Activated CD8-positive, alpha-beta memory T cell treated with anti-CD3 and anti-CD28 coated beads, Interleukin-2, amount 50 U/mL, for 24 hours (primary cell): Measurements from ENCODE around the gene AKAP6.

Source experiments
- DNase-seq: peaks from one replicate; pipeline ENCODE4 v3.0.0-alpha.2; 2020; ENCODE audit errors: extremely low read depth

The AKAP6 gene

DNA sequence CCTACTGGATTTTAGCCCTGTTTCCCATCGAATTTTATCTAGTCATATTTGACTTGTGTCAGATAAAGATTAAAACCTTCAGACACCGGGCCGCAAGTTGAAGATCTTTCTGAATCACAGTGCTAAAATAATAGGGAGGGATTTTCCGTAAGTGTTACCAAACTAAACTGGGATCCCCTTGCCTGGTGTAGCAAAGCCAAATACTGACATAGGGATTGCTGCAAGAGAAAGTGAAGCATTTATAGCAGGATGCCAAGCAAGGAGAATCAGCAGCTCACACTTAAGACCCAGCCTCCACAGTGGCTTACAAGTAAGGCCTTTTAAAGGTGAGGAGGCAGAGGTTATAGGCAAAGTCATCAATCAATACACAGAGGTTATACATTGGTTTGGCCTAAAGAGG is 147.4 kb downstream of the AKAP6 start:
- DNase-seq = no peak

DNA sequence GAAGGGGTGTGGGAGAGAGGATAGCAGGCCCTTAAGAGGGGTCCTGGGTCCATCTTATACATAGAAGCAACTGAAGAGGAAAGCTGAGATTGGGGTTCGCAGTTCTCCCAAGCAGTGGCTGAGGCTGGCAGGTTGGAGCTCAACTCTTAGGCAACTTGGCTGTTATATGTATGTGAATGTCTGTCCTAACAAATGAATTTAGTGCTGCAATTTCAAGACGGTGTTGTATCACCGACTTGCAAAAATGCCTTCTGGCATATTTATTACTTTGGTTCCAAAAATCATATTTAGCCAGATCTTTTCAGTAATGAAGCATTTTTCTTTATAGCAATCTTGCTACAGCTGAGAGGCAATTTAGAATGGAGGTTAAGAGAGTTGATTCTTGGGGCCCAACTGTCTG is 148.3 kb downstream of the AKAP6 start:
- DNase-seq = no peak

DNA sequence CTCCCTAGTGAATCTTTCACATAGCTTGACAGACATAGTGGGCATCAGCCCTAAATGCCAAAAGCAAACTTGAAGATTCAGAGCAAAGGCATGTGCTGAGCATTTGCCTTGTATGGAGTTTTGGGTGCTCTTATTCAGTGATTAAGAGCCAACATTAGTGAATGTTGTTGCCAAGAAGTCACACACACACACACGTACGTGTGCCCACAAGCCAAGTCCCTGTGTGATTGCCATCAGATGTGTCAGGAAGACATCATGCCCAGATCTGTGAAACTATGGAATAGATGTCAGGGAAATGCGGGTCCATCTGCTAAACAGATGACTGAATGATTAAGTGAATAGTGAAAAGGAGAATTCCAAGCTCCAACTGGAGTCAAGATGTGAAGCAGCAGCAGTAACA is 149.0 kb downstream of the AKAP6 start:
- no peak for DNase-seq

DNA sequence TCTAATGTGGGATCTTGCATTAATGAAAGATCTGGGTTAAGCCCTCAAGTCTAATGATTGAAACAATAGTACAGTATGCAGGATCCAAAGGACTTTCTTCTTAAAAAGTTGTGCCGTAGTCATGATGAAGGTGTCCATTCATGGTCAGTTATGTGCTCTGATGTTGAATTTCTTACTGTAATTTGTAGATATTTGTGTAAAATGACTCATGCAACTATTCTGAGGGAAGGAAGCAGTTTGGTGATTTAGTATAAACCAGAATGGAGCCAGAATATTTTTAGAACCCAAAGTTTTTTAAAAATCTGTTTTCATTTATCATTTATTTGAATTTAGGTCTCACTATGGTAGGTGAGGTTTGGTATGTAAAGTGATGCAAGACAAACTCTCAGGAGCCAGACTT is 151.2 kb downstream of the AKAP6 start:
- no peak for DNase-seq

DNA sequence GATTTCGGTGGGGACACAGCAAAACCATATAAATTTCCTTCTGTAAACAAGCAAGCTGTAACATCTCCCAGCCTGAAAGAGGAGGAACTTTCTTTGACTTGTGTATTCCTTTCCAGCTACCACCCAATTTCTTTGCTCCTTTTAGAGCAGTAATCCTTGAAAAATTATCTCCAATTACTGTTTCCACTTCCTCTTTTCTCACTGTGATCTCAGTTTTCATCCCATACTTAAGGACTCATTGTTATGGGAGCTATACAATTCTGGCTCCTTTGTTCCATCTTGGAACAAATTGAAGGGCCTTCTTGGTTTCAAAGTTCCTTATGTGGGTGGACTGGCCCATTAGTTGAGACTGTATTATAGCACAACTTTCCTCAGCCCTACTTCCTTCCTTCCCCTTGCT is 152.6 kb downstream of the AKAP6 start:
- DNase-seq = no peak

DNA sequence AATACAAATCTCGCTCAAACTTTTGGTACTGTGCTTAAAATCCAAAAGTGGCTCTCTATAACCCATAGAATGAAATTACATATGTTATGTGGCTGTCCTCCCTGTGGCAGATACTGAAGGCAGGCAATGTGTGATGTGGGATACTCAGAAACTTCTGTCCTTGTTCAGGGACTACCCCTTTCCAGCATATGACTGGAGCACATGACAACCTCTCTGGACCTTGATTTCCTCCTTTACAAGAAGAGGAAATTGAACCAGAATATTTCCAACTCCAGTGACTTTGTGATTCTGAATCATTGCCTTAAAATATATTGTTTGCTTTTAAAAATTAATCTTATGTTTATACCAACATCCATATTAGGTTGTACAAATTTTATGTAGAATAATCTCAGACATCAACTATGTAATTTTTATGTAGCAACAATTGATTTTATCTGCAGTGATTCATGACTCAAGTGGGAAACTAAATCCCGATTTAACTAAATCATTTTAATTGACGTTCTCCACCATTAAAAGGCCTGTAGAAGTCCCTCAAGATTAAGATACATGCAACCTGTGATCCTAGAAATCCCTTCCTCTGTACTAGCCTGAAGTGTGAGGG is 162.4 kb downstream of the AKAP6 start:
- no peak for DNase-seq

DNA sequence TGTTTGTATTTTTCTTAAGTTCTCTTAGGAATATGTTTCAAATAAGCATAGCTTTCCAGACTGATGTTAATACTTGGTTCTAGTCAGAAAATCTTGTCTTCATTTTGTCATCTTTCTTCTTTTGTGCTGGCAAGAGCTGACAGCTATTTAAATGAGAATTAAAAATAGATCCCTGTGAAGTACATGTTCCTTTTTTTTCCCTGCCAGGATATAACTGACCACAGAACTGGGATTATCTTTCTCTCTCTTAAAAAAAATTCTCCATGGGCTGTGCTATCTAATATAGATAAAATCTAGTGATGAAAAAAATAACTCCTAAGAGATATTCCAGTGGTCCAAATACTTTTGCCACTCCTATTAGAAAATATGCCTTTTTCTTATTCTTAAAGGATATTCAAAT is 163.4 kb downstream of the AKAP6 start:
- DNase-seq = no peak

DNA sequence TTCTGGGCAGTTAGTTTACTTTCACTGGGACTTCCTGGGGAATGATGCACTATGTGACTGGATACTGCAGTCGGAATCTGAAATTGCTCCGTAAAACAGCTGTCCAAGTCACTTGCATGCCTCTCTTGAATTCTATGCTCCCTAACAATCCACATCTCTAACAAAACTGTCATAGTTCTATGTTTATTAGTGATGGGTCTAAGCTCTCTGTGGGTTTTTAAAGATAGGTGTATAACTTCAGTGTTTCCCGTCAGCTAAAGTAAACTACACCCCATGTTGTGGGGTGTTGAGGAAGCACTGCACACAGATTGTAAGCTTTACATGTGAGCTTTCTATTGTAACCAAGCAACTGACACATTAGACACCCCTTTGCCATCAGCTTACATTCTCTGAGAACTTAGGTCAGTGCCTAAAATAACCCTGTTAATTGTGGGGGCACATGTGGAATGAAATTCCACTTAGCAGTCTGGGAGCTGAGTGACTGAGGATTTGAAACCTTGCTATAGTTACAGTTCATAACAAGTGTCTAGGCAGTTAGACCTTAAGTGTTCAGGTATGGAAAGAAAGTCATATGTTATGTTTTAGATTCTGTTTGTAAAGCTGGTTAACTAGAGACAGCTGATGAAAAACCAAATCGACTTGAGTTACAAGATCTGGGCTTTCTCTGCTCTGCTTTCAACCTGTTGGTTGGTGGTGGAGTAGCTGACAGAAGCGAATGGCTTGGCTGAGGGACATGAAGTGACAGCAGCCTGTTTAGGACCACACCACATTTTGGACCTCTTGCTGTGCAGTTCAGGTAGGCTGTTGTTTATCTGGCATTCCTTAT is 165.7 kb downstream of the AKAP6 start:
- no peak for DNase-seq

DNA sequence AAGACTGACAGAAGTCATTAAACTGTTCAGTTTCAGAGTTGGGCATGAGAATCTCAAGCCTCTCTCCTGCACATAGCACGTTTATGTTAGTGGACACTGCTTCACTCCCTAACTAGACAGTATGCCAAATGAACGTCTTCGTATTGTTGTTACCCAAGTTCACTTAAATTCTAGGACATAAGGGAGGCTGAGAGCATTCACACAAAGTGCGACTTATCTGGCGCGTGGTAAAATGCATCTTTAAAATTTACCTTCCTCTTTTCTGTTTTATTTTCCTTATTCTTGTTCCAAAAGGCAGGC is 166.3 kb downstream of the AKAP6 start:
- DNase-seq = no peak

DNA sequence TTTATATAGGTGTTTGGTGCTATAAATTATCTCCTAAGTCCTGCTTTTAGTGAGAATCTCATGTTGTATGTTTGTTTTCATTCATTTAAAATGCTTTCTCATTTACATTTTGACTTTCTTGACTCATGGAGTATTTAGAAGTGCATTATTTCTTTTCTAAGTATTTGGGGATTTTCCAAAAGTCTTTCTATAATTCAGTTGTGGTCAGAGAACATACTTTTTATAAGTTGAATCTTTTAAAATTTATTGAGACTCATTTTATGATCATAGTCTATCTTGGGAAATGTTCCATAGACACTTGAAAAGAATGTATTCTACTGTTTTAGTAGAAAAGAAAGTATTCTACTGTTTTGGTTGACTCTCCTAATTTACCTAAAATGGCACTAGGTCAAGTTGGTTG is 168.2 kb downstream of the AKAP6 start:
- DNase-seq = no peak

DNA sequence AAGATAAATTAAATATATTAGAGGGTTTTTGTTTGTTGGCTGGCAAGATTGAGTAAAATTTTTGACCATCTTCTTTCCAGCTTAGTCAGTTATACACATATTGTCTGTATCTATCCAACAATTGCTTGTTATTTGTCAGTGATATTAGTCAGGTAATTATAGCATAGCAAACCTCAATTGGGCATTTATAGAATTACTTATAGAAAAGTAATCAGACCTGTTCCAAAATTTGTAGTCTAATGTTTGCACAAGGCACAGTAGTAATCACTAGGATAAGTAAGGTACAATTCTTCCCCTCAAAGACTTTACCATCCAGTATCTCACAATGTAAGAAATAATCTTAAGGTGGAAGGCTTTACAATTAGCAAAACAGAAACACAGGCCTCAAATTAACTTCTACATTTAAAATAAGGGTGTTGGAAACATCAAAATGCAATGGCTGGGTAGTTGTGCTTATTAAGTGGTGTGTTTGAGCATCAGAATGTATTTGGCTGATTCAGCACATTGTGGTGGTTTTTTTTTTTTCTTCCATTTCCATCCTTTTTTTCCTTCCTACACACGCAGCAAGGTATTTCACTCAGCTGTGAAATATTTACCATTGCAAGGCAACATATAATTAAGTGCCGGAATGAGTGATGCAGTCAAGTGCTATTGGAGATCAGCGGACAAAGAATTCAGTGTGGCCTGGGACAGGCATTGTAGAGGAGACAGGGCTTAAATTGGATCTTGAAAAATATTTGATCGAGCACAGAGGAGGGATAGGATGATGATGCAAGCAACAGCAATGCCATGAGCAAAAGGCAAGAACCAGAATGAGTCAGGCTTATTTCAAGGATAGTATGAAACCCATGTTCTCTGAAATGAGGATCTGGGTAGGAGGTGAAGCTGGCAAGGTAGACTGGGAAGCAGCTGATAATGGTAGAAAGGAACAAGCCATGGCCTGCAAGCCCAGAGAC is 178.2 kb downstream of the AKAP6 start:
- no peak for DNase-seq

DNA sequence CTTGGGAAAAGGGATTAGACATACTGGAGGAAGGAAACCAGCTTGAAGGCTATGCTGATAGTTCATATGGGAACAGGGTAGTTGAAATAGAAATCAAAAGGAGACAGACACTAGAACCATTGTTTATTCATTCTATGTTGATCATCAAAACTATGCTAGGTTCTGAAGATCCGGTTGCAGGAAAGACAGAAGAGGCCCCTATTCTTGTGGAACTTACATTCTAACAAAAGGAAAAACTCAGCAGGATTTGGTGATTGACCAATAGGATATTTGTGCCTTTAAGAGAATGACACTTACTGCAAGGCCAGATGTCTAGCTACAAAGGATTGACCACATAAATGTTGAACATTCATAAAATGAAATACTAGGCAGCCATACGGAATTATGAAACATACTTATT is 179.2 kb downstream of the AKAP6 start:
- no peak for DNase-seq

DNA sequence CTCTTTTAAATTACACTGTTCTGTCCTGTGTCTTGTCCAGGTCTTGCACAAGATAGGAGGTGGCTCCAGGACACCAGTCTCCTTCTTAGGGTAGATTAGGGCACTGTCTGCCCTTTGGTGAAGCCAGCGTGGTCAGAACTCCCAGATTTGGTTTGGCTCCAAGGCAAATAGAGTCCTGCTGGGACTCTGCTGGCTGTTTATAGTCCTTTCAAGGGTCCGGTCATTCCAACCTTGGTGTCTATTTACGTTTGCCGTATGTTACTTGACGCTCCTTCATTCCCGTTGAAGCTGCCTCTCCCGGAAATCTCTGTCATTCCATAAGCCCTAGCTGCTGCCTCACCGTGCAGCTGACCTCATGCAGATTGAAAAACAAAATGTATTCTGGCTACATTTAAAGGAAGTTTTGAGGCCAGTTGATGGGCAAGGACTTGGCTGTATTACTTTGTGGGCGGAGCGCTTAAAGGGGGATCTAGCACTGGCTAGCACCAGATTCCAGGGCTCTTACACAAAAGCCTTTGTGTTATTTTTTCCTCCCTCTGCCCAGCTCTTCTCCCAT is 180.6 kb downstream of the AKAP6 start:
- no peak for DNase-seq

DNA sequence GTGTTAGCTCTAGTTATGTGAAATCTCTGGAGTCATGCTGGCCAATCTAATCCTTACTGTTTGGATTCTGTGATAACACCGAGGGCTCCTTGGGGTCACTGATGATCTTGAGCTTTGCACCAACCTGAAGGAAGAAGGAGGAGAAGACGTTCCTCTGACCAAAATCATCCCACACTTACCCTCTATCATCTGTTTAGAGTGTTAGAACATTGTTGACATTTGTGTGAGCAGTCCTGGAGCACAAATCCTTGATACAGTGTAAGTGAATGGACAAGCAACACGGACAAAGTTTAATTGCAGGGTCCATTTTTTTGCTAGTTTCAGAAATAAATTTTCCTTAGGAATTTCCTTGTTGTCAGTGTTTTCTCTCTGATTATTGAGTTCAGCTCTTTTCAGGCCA is 181.7 kb downstream of the AKAP6 start:
- DNase-seq = no peak

DNA sequence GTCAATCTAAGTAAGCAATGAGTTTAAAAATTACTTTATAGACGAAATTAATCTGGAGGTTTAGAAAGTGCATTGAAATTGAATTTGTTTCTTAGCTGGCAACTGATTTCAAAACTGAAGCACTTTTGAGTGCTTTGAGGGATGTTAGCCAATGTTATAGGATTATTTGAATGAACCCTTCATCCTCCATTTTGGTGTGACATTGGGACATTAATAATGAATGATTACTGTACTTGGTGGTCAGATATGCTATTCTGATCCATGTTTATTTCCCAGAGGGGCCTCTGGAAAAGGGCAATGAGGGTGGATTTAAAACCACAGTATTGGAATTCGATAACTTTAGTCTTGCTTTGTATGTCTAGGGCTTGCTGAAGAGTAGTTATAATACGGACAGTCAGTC is 183.2 kb downstream of the AKAP6 start:
- no peak for DNase-seq

DNA sequence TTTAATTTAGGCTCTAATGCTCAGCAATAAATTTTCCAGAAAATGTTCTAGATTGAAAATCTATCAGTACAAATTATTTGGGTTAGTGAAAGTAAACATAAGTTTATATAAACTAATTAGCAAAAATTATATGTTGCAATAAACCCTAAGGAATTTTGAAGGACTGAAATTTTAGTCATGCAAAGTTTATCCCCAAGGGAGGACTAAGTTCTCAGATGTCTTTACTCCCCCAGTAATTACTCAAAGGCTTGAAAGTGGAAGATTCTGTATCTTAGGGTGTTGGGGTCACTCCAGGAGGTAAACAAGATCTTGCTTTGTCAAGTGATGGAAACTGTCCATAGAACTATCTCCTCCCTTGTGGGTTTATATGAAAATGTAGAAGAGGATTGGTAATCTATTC is 183.7 kb downstream of the AKAP6 start:
- no peak for DNase-seq

DNA sequence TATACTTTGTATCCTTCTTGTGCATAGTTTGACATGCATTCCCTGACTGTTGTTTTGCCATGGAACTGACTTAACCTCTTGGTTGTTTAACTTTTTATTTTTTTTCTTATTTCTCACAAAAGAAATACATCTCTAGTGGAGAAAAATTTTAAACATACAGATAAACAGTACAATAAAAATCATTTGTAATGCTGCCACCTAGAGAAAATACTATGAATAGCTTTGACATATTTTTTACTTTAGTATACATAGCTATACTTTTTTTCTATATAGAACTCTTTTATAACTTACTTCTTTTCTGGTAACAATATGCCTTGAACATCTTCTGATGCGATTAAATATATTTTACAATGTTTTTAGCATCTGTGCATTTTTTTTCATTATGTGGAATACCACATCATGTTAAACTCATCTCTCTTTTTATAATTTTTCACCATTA is 184.5 kb downstream of the AKAP6 start:
- no peak for DNase-seq

DNA sequence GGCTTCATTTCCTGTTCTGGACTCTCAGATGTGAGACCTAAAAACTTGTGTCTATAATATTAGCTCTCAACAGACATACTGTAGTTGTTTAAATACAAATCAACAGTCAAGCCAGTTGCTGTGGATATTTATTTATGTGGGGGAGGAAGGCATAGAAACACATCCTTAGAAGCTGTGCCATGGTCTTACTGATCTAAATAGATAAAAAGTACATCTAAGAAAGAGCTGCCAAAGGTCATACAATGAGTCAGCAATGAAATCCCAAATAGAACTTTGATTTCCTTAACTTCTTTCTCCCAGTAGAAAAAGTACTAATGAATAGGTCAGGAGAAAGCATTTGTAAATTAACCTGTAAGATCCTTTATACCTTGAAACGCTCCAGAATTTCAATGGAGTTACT is 185.1 kb downstream of the AKAP6 start:
- DNase-seq = no peak

DNA sequence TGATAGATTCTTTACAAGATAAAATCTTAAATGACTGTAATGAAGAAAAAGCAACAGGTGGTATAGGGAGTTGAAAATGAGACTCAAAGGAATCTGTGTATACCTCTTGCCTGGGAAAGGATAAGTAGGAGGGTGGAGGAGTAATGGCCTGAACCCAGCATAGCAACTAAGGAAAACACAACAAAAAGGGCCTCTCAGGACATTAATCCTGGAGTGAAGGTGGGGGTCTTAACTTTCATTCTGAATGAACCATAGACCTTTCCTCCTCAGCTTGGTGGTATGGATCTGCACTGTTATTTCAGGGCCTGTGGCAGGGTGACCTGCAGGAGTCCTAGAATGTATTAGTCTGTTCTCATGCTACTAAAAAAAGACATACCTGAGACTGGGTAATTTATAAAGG is 185.6 kb downstream of the AKAP6 start:
- no peak for DNase-seq

DNA sequence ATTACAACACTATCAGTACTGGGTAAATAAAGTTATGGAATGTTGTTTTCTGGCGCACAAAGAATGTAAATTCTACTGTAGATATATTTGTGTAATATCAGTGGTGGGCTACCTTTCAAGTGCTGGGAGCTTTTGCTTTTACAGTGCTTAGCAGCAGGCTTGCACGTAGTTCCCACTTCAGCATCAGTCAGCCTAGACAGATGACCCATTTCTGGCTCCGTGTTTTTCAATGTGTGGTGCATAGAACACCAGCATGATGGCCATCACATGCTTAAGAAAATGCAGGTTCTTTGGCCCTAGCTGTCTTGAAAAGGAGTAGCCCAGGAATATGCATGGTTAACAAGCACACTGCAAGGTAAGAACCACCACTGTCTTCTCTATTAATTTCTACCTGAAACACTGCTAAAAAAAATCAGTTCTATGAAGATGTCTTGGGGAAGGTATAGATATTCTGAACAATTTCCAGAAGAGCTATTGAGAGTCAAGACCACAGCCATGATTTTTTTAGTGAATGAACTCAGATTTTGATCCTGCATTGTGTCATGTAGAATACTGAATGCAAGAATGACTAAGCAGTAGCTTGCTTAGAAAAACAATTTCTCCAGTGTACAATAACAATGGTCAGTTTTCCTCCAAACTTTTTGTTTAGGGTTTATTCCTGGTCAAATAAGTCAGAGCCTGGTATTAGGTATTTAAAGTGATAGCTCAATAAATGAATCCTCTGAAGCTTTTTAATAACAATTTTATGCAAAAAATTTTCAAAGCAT is 195.7 kb downstream of the AKAP6 start:
- DNase-seq = no peak

DNA sequence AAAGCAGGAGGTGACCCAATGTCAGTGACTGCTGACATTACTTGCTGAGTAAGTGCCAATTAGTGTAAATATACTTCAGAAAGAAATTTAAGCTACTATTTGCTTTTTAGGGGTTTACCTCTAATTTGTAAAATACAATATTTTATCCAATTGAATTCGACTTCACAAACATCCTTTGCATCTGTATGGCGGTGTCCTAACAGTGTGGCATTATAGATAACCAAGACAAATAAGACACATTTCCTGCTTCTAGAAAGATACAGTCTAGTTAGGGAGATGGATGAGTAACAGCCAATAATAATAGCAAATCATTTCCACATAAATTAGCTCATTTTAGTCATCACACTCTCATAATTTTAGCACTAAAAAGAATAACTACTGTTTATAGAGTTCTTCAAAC is 196.5 kb downstream of the AKAP6 start:
- no peak for DNase-seq

DNA sequence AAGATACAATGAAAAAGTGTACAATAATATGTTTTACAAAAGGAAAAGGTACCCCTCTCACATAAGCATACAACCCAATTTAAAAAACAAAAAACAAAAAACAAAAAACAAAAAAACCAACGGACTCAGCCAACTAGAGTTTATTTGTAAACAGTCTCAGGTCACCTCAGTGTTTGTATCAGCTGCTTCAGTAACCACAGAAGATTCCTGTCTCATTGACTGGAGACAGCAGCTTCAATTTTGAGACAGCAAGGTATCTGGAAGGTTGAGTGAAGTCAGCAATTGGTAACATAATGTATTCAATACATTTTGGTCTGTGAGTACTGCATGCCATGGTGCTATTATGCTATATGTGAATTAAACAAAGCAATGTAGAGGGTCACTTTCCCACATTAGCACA is 201.7 kb downstream of the AKAP6 start:
- DNase-seq = no peak
